Tibial nerve (tissue), 4 donors: ENCODE results near the gene JAZF1. TPM values are rescaled to one million over a fixed set of nuclear protein-coding genes. Genes with fewer than 3 reads are reported as not detected.

ENCODE experiments used
- DNase-seq, 2 donors: peaks; one replicate each; pipeline ENCODE4 v3.0.0-alpha.2; 2019; ENCODE audit warnings: low spot score in 2 of 2
- H3K27ac ChIP-seq, 4 donors: fragments of 200-600 bp; sonication (generic) in 3 of 4; one replicate each; pipeline ENCODE4 v1.5.1; 2017 to 2019; ENCODE audit warnings: mild to moderate bottlenecking in 1 of 4
- H3K27me3 ChIP-seq, 2 donors: fragments of 200-600 bp; sonication (generic) in 1 of 2; one replicate each; pipeline versions ENCODE4 v1.5.1 to v1.6.0; 2017 to 2019
- H3K36me3 ChIP-seq, 3 donors: fragments of 200-600 bp; sonication (generic); one replicate each; pipeline ENCODE4 v1.5.1; 2018 to 2019
- H3K4me1 ChIP-seq, 4 donors: fragments of 200-600 bp; sonication (generic) in 3 of 4; one replicate each; pipeline ENCODE4 v1.5.1; 2017 to 2019
- H3K4me3 ChIP-seq, 4 donors: fragments of 200-600 bp; sonication (generic) in 3 of 4; one replicate each; pipeline ENCODE4 v1.5.1; 2017 to 2019; ENCODE audit warnings: mild to moderate bottlenecking in 1 of 4, moderate library complexity in 1 of 4
- H3K9me3 ChIP-seq, 4 donors: fragments of 200-600 bp; sonication (generic) in 3 of 4; one replicate each; pipeline ENCODE4 v1.5.1; 2017 to 2019
- EP300 ChIP-seq, 2 donors: sonication (generic); formaldehyde crosslinking; IDR thresholded peaks; one replicate each; pipeline ENCODE4 v1.6.1; 2017; ENCODE audit warnings: antibody characterized with exemption in 2 of 2, mild to moderate bottlenecking in 1 of 2
- POLR2A ChIP-seq, 2 donors: fragments of 450-650 bp; IDR thresholded peaks; one replicate each; pipeline ENCODE4 v1.6.1; 2017; ENCODE audit warnings: antibody characterized with exemption in 2 of 2, mild to moderate bottlenecking in 2 of 2, moderate library complexity in 2 of 2
- WGBS, 2 donors: methylation state at CpG; one replicate each; pipeline ENCODE4 v1.1.5; 2018; 5-methylcytosine and 5-hydroxymethylcytosine counted together
- total RNA-seq, 4 donors: library from RNA; depleted of rRNA; stranded (reverse); fragments of >200 nt; gene quantifications; one replicate each; pipeline ENCODE4 v1.1.0, GENCODE V29; 2016
- TF ChIP-seq, protein P1 (sequence below), 5 experiments: fragments of 200-600 bp in 3 of 5; fragments of 450-650 bp in 2 of 5; sonication (generic) in 3 of 5; IDR thresholded peaks; one replicate each; pipeline ENCODE4 v1.5.1; 2016 to 2019; ENCODE audit warnings: antibody characterized with exemption in 5 of 5, mild to moderate bottlenecking in 3 of 5, moderate library complexity in 2 of 5

The JAZF1 gene
- total RNA-seq, 4 donors from 2014 or later = 6.9 to 17.5 (median 10.7) TPM

DNA sequence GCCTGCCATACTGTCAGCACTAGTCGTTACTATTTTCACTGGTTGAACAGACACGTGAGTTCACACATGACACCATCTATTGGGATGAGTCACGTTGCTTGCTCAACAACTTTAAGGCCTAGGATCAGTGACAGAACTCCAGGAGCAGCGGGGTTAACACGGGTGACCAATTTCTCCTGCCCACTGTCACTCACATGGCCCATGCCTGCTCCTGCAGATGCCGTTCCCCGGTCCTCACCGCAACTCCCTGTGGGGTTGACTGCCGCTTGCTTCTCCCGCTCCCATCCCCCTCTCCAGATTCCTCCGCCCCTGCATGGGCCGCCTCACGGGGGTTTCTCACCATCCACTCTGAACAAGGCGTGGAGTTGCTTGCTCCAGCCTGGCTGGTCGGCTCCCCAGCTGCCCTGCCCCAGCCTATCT is 312.5 kb downstream of the JAZF1 start:
- no peaks in the 10 kb centered on the region for H3K9me3 ChIP-seq
- no peak overlapping the region for H3K4me3 ChIP-seq
- no peak overlapping the region for H3K27ac ChIP-seq
- DNase-seq = no peak
- H3K4me1 ChIP-seq = peaks cover 0 to 14% (median 3%) of the 10 kb centered on the region in 4 donors
- H3K27me3 ChIP-seq = no peaks in the 10 kb centered on the region
- TF ChIP-seq POLR2A (IDR thresholded peaks at IDR 0.05) (no peak), EP300 (IDR thresholded peaks at IDR 0.05) (no peak)
- TF ChIP-seq, protein P1, sequence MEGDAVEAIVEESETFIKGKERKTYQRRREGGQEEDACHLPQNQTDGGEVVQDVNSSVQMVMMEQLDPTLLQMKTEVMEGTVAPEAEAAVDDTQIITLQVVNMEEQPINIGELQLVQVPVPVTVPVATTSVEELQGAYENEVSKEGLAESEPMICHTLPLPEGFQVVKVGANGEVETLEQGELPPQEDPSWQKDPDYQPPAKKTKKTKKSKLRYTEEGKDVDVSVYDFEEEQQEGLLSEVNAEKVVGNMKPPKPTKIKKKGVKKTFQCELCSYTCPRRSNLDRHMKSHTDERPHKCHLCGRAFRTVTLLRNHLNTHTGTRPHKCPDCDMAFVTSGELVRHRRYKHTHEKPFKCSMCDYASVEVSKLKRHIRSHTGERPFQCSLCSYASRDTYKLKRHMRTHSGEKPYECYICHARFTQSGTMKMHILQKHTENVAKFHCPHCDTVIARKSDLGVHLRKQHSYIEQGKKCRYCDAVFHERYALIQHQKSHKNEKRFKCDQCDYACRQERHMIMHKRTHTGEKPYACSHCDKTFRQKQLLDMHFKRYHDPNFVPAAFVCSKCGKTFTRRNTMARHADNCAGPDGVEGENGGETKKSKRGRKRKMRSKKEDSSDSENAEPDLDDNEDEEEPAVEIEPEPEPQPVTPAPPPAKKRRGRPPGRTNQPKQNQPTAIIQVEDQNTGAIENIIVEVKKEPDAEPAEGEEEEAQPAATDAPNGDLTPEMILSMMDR (IDR thresholded peaks at IDR 0.05) = no peak
- 91 to 93% methylated on average over 15 of the region's 15 CpGs for WGBS, 2 donors
- peaks cover 0 to 4% (median 0%) of the 10 kb centered on the region in 3 donors for H3K36me3 ChIP-seq

DNA sequence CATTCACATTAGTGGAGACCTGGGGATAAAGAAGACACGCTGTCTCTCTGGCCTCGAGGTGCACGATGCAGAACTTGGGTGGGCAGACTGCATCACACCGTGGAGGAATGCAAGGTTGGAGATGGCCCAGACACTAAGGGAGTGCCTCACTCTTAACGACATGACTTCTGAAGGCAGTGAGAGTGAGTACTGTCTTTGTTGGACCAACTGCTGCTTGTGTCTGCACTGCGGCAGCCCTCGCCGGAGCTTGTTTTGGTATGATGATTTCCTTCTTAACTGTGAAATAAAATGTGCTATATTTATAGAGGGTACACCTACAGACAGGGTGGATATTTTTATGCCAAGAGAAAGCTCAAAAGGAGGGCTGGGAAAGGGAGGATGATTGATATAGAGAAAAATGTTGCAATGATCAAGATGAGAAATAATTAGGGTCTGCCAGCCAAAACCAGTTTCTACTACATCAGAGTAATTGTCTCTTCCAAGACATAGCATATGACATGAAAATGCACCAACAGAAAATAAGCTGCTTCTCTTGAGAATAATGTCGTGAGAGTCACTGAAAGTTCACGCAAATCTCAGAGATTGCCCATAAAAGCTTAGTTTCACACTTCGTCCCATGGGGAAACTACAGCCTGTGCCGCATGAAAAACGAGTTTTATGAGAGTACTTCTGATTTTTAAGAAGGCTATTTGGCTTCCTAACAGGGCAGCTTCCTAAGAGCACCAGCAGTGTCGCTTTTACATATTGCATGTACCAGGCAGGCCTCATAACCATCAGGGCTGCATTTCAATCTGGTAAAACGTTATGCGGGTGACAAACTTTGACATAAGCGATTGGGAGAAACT is 313.5 kb downstream of the JAZF1 start:
- 77 to 82% methylated on average over 17 of the region's 17 CpGs for WGBS, 2 donors
- no peak for TF ChIP-seq POLR2A (IDR thresholded peaks at IDR 0.05)
- no peak for TF ChIP-seq EP300 (IDR thresholded peaks at IDR 0.05)
- TF ChIP-seq, protein P1 (IDR thresholded peaks at IDR 0.05) = no peak
- Histone ChIP-seq H3K9me3 (no peaks in the 10 kb centered on the region), H3K36me3 (peaks cover 0 to 4% (median 0%) of the 10 kb centered on the region in 3 donors), H3K4me1 (peaks cover 0 to 4% (median under 1%) of the 10 kb centered on the region in 4 donors), H3K27ac (no peak overlapping the region), H3K4me3 (no peak overlapping the region), H3K27me3 (no peaks in the 10 kb centered on the region)
- no peak for DNase-seq

DNA sequence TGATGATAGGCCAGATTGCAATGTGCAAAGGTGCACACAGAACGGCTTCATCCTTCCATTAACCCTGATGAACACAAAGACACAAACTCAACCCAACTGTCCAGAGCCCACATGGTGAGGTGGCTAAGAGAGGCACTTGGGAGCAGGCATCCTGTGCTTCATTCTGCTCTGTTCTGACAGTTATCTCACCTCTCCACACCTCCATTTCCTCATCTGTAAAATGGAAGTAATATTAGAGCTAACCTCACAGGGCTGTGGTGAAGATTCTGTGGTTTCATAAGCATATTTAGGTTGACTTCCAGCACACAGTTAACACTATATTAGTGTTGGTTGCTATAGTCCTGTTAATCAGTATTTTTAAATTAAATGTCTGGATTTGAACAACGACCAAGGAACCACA is 314.3 kb downstream of the JAZF1 start:
- Histone ChIP-seq H3K36me3 (peaks cover 0 to 4% (median 0%) of the 10 kb centered on the region in 3 donors), H3K27ac (no peak overlapping the region), H3K9me3 (no peaks in the 10 kb centered on the region), H3K4me3 (no peak overlapping the region), H3K27me3 (no peaks in the 10 kb centered on the region), H3K4me1 (no peaks in the 10 kb centered on the region)
- whole genome bisulfite sequencing, 2 donors = 49 to 72% methylated on average over 2 of the region's 2 CpGs
- no peak for DNase-seq
- no peak for TF ChIP-seq EP300 (IDR thresholded peaks at IDR 0.05)
- no peak for TF ChIP-seq POLR2A (IDR thresholded peaks at IDR 0.05)
- TF ChIP-seq, protein P1 (IDR thresholded peaks at IDR 0.05) = no peak

DNA sequence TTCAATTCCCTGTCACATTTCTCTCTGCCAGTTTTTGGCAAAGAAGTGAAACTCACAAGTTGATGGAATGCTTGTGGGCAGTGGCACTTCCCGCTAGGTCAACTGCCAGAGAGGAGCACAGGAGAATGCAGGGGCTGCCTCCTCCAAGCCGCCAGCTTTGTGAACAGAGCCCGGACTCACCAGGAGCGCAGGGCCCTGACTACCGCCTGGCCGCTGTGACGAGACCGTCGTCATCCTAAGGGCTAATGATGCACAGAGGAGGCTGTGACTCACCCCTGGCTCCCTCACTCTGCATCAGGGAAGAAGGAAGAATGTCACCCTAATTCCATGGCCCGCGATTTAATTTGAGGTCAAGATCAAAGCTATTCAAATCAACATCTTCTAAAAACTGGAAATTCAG is 316.7 kb downstream of the JAZF1 start:
- H3K36me3 ChIP-seq = peaks cover 0 to 4% (median 0%) of the 10 kb centered on the region in 3 donors
- no peaks in the 10 kb centered on the region for H3K9me3 ChIP-seq
- 71 to 91% methylated on average over 11 of the region's 11 CpGs for WGBS, 2 donors
- no peak overlapping the region for H3K27ac ChIP-seq
- no peak for DNase-seq
- no peaks in the 10 kb centered on the region for H3K27me3 ChIP-seq
- no peaks in the 10 kb centered on the region for H3K4me1 ChIP-seq
- H3K4me3 ChIP-seq = no peak overlapping the region
- no peak for TF ChIP-seq POLR2A (IDR thresholded peaks at IDR 0.05)
- TF ChIP-seq EP300 (IDR thresholded peaks at IDR 0.05) = no peak
- TF ChIP-seq, protein P1 (IDR thresholded peaks at IDR 0.05) = no peak

DNA sequence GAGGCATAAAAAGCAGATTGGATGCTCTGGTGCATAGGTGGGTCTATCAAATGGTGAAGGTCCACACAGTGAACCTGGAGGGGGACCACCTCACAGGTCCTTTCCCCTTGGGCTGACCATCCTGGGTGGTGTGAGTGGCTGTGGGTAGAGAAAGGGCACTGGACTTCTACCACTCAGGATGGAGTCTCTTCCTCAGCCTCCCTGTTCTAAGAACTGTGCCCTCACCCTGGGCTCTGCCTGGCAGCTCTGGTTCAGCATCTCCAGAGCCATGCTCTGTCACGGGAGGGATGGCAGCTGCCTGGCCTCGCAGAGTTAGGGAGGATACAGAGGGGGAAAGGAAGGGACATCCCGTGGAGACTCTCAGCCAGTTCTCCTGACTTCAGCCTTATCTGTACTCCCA is 318.8 kb downstream of the JAZF1 start:
- peaks cover 0 to 6% (median 0%) of the 10 kb centered on the region in 3 donors for H3K36me3 ChIP-seq
- 81 to 92% methylated on average over 3 of the region's 3 CpGs for WGBS, 2 donors
- no peaks in the 10 kb centered on the region for H3K27me3 ChIP-seq
- H3K9me3 ChIP-seq = no peaks in the 10 kb centered on the region
- no peak for TF ChIP-seq EP300 (IDR thresholded peaks at IDR 0.05)
- TF ChIP-seq, protein P1 (IDR thresholded peaks at IDR 0.05) = no peak
- no peak for TF ChIP-seq POLR2A (IDR thresholded peaks at IDR 0.05)
- no peak for DNase-seq
- H3K4me3 ChIP-seq = no peak overlapping the region
- no peaks in the 10 kb centered on the region for H3K4me1 ChIP-seq
- no peak overlapping the region for H3K27ac ChIP-seq
